Stimulated activated CD4-positive, alpha-beta T cell treated with anti-CD3 and anti-CD28 coated beads, Interleukin-2, amount 100 ng/mL, for 24 hours (primary cell): Measurements from ENCODE around the gene CCIN.
"Not testable (repeated sequence)": the region's sequence is repeated elsewhere in the genome, so short reads cannot be mapped to it uniquely, and the experiment has no call there.

Experiments used
- DNase-seq, 2 donors: peaks; one replicate each; pipeline ENCODE4 v3.0.0-alpha.2; 2020

Gene CCIN

DNA sequence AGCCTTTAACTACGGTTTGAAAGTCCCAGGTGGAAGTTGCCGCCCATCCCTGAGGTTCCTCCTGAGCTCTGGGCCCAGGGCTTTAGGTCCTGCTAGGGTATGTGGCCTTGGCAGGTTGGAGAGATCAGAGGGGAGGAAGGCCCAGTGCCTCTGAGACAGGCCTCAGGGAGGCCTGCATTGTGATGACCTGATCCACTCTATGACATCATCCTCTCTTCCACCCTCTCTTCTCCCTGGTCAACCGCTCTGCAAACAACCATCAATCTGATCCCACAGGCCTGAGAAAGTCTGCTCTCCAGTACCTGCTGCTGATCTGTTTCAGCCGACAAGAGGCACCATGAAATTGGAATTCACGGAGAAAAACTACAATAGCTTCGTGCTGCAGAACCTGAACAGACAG is at the start of gene CCIN:
CCIN (plus strand) TSS at position 223 of the 400 bp plus-strand sequence; CDS start at position 338, 115 bp downstream.
- no peak for DNase-seq

DNA sequence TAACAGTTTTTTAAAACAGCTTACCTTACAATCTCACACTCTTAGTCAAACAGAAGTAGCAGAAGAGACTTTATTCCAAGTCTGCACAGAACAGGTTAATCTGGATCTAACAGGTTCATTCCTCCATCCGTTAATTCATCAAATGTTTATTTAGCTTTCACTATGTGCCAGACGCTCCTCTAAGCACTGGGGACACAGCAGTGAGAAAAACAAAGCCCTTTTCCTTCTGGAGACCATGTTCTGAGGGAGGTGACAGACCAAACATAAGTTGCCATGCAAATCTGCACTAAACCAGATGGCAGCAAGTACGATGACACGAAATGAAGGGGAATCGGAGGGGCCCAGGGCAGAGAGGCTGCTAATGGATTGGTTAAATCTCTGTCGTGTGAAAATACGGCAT is 49.7 kb upstream of the CCIN start:
- no peak for DNase-seq

DNA sequence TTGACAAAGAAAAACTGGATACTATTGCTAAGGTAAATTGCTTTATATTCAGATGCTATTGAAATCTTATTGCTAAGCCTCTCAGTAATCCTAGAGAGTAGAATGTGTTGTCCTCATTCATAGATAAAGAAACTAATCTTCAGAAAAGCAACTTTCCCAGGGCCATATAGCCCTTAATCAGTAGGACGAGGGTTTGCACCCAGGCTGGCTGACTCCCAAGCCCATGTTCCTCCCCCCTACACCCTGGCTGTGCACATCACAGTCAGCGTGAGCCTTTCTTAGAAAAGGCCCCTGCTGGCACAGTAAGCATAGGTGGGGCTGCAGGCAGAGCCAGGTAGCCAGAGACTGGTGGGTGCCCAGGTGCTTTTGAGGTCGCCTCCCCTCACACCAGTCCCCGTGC is 48.5 kb upstream of the CCIN start:
- DNase-seq, result no peak

DNA sequence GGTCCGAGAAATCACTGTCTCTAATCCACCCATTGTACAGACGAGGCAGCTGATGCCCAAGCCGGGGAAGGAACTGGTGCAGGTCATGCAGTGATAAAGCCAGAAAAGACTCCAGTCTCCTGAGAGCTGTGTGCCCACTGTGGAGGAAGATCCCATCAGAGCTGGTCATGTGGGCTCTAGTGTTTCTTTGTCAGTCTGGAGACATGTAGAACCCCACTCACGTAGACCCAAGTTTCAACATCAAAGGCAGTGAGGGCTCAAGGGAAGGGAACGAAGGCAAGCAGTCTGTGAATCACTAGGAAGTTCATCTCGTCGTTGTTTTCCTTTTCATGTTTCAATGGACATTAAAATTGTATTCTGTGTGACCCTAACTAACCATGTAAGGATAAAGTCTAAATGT is 47.2 kb upstream of the CCIN start:
- DNase-seq, result no peak

DNA sequence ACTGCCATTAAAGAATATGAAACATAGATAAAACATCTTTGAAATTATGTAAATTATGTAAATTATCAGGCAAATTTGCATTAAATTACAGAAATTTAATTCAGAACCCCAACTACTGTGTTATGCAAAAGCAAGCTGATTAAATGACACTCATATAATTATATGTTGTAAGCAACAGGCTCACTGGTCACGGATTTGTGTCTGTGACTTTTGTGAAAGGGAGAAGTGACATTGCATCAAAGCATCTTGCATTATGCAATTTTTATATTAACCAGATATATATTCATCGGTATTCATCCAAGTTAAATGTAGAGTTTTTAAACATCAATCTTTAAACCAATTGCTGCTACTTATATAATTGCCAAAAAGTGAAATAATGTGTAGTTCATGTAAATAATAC is 45.7 kb upstream of the CCIN start:
- no peak for DNase-seq

DNA sequence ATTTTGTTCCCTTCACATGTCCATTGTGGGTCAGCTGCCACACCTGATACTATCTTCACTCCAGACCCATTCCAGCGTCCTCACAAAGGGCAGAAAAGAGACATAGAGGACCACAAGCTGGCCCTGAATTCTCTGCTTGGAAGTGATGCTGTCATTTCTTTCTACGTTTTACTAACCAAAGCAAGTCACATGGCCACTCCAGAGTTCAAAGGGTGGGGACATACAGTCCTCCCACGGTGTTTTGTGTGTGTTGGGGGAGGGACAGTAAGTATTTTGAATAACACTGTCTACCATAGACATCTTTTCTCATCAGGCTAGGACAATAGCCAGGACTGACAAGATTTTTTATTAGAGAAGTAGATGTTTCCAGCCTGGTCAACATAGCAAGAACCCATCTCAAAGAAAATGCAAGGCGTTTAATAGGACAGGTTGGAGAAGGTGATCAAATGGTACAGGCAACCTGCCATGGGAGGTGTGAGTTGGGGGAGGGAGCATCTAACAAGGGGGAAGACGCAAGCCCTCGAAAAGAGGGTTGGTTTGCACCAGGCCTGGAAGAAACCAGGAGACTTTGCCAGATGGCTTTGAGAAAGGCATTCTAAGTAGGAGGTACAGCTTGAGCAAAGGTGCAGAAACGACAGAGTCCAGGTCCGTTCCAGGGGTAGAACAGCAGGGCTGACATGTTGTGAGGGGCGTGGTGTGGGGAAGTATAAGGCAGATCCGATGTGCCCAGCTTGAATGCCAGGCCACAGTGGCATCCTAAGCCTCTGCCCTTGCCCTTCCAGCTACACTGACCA is 43.9 kb upstream of the CCIN start:
- DNase-seq, result no peak

DNA sequence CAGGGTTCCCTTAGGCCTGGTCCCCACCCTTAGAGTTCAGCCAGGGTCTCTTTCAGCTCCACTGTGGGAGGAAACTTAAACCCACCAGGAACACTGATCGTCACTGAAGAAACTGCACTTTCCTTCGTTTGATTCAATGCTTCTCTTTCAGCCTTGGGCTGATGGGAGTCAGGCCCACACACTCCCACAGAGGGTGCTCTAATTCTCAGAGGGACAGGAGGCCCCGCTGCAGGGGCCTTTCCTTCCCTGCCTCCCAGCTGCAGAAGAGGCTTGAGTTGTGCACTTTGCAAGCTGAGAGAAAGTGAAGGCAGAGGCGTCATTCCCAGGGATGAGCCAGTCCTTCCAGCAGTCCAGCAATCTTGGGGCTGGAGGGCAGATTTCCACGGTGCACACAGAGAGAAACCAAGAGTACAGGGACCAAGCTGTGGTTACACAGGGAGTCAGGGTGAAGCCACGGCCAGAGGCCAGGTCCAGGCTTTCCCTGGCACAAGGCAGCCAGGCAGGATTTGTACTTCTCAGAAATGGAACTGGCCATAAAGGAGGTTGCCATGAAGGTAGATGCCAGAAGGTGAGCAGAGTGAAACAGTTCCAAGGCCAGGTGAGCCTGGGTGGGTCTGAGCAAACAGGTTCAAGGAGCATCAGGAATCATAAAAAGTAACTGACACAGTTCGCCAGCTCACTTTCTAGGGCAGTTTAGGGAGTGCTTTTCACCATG is 43.0 kb upstream of the CCIN start:
- no peak for DNase-seq

DNA sequence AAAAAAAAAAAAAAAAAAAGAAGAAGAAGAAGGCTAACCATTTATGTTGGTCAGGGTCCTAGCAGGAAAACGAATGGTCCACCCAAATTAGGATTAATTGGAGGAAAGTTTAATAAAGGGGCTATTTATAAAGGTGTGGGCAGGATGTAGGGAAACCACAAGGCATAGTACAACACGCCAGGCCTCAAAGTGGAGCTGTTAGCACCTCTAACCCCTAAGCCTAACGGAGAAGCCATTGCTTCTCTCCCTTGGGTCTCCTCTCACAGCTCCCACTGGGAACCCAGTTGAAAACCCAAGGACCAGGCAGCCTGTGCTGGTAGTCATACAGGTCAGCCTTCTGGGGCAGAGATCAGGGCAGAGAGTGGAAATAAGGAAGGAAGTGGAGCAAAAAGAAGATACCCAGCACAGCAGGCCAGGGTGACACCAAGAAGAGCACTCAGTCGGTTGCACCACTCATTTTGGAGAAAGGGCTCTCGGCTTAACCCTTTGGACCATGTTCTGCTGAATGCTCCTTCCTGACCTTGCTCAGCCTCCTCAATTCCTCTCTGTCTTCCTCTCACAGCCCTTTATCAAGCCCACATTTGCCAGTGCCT is 41.4 kb upstream of the CCIN start:
- no peak for DNase-seq

DNA sequence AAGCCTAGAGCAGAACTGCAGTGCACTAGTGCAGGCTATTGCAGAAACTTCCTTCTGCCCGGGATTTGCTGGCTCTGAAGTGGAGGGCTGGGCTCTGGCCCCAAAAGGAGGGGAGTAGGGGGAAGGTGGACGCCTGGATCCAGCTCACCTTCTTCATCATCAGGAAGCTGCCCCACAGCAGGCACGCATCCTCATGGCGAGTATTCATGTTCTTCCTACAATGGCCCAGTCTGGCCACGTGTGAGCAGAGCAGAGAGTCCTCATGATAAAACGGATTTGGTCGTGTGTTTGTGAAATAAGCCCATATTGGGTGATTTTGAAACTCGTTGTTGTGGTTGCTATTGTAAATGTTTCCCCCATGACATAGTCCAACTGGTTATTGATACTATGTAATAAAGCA is 40.8 kb upstream of the CCIN start:
- DNase-seq, result no peak

DNA sequence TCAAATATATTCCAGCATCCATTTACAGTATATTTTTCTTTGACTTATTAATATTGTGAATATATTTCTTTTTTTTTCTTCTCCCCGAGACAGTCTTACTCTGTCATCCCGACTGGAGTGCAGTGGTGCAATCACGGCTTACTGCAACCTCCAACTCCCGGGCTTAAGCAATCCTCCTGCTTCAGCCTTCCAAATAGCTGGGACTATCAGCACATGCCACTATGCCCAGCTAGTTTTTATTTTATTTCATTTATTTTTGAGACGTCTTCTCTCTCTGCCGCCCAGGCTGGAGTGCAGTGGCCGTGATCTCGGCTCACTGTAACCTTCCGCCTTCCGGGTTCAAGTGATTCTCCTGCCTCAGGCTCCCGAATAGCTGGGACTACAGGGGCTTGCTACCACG is 40.0 kb upstream of the CCIN start:
- no peak for DNase-seq

DNA sequence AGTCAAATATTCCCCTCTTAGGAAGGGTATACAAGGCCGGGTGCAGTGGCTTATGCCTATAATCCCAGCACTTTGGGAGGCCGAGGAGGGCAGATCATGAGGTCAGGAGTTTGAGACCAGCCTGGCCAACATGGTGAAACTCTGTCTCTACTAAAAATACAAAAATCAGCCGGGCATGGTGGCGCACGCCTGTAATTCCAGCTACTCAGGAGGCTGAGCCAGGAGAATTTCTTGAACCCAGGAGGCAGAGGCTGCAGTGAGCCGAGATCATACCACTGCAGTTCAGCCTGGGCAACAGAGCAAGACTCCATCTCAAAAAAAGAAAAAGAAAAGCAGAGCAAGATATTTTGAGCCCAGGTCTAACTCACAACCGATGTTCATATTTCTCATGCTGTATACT is 37.5 kb upstream of the CCIN start:
- DNase-seq, result not testable (repeated sequence)

DNA sequence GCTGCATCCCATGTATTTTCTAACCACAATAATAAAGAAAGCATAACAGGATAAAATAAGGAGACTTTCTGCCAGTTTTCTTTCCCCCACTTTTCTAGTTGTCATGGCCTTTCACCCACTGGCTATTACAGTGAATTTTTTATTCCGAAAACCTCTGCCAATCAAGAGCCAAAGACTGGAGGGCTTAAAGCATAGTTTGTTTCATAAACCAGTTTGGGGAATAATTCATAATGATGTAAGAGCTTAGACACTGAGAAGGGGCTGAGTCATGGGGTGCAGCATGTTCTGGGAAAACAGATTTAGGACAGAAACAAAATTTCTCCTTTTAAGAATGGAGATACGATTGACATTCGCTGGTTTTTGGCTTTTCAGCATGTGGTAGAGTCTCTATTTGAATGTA is 37.1 kb upstream of the CCIN start:
- no peak for DNase-seq

DNA sequence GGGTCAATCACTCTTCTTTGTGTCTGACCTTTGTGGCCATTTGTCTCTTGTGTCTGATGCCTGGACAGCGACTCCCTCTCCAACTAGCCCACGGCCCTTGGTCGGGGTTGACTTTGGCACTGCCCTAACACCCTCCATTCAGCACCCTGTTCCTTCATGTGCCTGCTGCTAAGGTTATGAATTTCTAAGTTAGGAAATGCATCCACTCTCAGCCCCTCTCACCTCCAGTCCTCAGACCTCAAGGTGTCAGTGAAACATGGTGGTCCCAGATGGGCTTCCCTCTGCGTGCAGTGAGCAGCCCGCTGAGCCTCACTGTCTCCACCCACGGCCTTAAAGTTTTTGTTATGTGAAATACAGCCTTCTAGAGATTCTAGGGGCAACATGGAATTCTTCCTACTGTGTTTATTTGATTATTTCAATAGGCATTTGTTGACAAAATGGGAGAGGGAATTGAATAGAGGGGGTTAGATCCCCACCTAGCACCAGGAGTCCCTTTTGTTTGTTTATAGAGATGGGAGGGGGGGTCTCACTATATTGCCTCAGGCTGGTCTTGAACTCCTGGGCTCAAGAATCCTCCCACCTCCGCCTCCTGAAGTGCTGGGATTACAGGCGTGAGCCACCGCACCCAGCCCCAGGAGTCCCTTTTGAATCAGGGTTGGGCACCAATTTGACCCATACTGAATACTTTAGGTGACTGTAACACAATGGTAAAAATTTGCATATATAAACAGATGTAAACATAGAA is 34.3 kb upstream of the CCIN start:
- DNase-seq, result no peak

DNA sequence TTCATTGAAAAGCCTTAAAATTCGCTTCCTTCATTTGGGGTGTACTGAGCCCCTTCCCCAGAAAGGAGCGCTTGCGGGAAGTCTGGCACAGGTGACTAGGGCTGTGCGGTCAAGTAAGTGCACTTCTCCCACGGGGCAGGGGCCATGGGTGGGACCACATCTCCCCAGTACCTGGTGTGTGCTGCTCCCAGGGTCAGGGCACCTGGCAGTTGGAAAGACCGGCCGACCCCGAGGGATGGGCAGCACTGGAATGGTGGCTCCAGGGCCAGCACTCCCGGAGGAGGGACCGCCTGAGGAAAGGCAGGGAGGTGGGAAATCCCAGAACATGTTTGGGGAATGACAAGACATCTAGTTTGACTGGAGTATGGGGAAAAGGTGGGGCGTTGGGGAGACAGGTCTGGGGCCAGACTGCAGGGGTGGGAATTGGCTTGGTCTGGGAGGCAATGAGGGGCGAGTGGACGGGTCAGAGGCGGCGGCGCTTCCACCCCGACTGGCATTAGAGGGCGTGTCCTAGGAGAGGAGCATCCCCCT is 33.4 kb upstream of the CCIN start:
- DNase-seq, result no peak

DNA sequence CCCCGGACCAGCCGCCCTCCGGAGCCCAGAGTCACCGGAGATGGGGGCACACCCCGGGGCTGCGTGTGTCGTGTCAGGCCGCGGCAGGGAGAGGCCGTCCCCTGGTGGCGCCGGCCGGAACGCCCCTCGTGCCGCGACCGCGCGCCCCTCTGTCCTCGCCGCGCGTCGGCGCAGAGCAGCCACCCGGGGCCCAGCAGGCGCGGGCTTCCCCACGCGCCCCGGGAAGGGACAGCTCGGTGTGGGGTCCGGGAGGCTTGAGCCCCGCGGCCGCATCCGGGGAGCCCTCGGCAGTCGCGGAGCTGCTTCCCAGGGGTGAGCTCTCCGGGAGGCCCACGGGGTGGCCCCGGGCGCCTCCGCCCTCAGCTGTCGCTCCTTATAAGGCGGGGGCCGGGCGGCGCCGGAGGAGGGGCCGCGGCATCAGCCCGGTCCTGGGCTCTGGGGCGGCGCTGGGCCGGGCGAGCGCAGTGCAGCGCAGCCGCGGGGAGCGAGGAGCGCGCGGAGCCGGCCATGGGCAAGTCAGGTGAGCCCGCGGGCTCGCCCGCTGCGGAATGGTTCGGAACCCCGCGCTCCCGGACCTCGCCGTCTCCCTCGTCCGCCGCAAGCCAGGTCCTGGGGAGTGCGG is 32.8 kb upstream of the CCIN start, which contains the start of gene GLIPR2:
GLIPR2 (plus strand) TSS at position 462 of the 622 bp plus-strand sequence; CDS start at position 508, 46 bp downstream.
- peak; percentile 77 to 85 for DNase-seq

DNA sequence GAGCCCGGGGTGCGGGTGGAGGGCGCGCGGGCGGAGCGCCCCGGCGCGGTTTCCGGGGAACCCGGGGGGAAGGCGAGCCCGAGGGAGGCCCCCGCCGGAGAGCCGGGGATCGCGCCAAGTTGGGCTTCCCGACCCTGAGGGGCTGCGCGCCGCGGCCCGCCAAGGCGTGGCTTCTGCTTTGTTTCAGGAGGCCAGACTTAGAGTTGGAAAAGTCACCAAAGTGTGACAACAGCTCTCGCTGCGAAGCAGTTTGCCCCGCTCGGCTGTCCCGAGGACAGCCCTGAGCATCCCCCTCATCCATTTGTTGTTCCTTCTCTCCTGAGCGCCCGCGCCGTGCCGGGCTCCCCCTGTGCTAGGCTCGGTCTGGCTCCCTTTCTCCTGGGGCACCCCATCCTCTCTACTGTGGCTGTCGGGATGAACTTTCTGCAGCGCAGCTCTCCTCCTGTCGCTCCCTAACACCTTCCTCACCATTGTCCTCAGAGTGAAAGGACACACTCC is 32.2 kb upstream of the CCIN start:
- DNase-seq, result no peak

DNA sequence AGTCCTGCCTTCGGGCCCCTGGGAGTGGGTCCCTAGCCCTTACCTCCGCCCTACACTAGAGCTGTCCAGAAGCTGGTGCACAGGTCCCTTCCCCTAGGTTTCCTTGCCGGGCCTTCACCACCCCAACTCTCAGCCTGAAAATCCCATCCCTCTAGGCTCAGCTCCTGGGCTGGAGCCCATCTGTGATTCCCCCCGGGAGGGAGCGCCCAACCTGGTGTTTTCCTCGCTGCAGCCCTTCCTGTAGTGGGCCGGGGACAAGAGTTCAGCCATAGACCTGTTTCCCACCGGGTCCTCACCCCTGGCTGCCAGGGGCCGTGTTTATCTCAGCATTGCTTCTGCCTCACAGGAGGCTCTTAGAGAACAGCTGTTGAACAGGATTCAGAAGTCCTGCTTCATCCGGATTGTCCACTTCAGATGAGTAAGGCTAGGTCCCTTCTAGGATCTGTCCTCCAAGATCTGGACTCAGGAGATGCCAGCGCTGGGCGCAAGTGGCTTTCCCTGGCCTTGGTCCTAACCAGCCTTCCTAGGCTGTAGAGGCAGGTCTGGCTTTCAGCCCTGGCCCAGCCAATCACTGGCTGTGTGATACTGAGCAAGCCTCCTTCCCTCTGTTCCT is 31.7 kb upstream of the CCIN start:
- no peak for DNase-seq

DNA sequence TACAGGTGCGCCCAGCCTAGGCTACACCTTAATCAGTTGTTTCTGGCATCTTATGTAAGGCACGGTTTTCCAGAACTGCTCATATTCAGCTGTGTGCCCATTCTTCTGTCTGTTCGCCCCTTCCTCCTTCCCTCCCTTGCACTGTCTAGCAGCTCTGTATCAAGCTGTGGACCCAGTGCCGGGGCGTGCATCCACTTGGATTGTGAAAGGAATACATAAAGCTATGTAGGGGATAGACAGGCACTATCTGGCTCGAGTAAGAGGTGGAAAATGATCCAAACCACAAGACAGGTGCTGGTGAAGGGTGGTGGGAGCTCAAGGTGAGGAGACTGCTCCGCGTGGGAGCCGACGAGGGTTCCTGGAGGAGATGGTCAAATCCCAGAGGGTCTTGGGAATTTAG is 30.7 kb upstream of the CCIN start:
- DNase-seq, result no peak

DNA sequence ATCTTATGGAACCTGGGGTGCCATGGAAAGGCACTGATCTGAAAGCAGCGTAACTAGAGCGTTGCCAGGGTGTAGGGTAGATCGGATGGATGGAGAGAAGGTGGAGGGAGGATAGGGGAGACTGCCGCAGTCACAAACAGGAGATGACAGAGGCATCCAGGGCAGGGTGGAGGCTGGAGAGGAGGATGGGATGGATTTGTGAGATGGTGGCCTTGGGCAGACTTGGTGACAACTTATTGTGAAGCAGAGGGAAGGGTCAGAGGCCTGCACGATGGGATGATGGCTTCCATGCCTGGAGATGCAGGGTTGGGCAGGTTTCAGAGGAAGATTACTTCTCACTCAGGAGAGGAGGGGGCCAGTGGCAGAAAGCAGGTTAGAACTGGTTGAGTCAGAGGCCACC is 30.3 kb upstream of the CCIN start:
- no peak for DNase-seq

DNA sequence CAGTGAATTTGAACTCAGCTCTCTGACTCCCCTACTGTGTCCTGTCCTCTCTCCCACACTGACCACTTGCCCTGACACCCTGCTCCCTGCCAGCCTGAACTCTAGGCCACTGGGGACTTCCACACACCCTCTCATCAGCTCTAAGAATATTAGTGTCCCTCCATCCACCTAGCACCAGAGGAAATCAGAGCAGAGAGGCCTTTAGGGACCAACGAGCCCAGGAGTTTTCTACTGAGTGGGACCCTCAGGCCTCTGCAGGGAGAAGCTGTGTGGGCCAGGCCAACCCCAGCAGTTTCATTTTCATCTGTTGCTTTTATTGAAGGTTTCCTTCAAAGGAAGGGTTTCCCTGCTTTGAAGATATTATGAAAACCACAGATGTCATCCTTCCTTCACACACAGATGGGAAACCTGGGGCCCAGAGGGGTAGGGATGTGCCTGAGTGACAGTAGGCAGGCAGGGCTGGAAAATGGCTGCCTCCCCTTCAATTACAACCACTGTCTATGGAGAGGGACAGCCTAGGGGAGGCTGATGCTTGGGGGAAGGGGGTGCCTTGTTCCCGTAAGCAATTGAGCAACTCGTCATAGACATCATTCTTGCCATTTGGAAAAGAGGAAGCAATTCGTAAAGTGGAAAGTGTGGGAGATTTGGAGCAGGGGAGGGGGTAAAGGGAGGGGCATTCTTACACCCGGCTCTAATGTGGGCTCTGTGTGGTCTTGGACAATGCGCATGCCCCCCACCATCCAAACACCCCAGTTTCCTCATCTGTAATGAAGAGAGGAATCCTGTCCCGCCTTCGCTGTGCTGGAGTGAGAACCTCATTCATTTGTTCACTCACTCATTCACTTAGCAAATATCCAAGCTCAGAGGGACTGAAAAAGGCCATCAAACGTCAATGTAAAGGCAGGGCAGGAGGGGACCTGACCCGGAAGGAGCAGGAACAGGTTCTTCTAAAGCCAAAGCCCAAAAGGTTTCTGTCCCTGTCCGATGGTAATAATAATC is 28.8 kb upstream of the CCIN start:
- DNase-seq, result peak in 1 of 2 donors; percentile 44

DNA sequence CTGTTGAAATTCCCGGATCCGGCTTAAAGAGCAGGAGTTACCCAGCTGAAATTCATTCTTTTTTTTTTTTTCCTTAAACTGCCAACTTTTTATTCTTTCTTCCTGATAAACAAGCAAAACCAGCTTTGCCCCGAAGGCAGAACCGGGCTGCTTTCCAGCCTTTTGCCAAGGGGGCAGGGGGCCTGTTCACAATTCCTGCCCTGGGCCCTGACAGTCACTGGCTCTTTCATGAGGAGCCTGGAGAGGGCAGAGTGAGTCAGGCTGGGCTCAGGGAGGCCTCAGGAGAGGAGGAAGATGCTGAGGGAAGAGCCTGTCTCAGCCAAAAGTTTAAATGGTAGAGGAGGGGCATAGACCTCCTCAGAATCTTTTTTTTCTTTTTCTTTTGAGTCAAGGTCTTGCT is 27.9 kb upstream of the CCIN start:
- no peak for DNase-seq
